Left ventricle myocardium inferior (tissue), 1 donor: Measurements from ENCODE around the gene HNRNPL. TPM values are rescaled to one million over a fixed set of nuclear protein-coding genes. Genes with fewer than 3 reads are reported as not detected.
A peak's percentile ranks its signal among the peaks of the same experiment; 100 is the strongest.

ENCODE experiments used
- DNase-seq: peaks from one replicate; pipeline ENCODE4 v3.0.0-alpha.2; 2020
- H3K27ac ChIP-seq: fragments of 200-600 bp; replicated peaks from 2 replicates; pipeline ENCODE4 v1.8.0; 2021
- H3K27me3 ChIP-seq: fragments of 200-600 bp; 2 replicates; pipeline ENCODE4 v1.8.0; 2021; ENCODE audit warnings: low read depth
- H3K36me3 ChIP-seq: fragments of 200-600 bp; 2 replicates; pipeline ENCODE4 v1.8.0; 2021
- H3K4me1 ChIP-seq: fragments of 200-600 bp; 2 replicates; pipeline ENCODE4 v1.8.0; 2021
- H3K4me3 ChIP-seq: fragments of 200-600 bp; 2 replicates; pipeline ENCODE4 v1.8.0; 2021; ENCODE audit warnings: mild to moderate bottlenecking, moderate library complexity
- H3K9me3 ChIP-seq: fragments of 200-600 bp; replicated peaks from 2 replicates; pipeline ENCODE4 v1.8.0; 2021
- CTCF ChIP-seq: fragments of 200-600 bp; IDR thresholded peaks from 2 replicates; pipeline ENCODE4 v1.8.0; 2021; ENCODE audit warnings: antibody characterized with exemption, mild to moderate bottlenecking, borderline replicate concordance
- intact Hi-C: fragments of 100-400 bp; cut with micrococcal nuclease; formaldehyde crosslinking; loops from one replicate; pipeline ENCODE4 v1.11.0; 2022
- long read RNA-seq: library from polyadenylated mRNA; unstranded; transcript quantifications from one replicate; pipeline ENCODE4 v2.0.0, GENCODE V29; 2021
- total RNA-seq: library from RNA; stranded (reverse); fragmentation: NEBNext Ultra II Directional; extraction: Animal tissue kit (Norgen Biotek cat#: 25700); gene quantifications from one replicate; pipeline ENCODE4 v1.2.1, GENCODE V29; 2021
- donor health status: DM: no; HTN: yes; CAD: no; lungs with severe emphysema.

The HNRNPL gene
- 140 TPM for total RNA-seq
- long read RNA-seq, transcript HNRNPL-201 (13 exons, 2,471 nt): major isoform, 64 of 124 reads
- long read RNA-seq, transcript HNRNPL-210 (13 exons, 1,633 nt): minor isoform, 6 of 124 reads
- long read RNA-seq, partial matches to known transcripts: 30 of 124 reads
- long read RNA-seq, other reads (novel, unspliced or antisense): 19 of 124 reads

GRCh38 chr19:38849860-38850435 lies at the start of gene HNRNPL:
Gene HNRNPL (minus strand): TSS chr19:38849986. CDS start chr19:38849966, 20 bp downstream.
- Histone ChIP-seq H3K36me3 (peaks cover 35% of the 10 kb centered on the region), H3K4me1 (peaks cover 67% of the 10 kb centered on the region), H3K27ac (peak within 1 kb of the TSS; percentile 100), H3K4me3 (peak within 1 kb of the TSS; percentile 99), H3K27me3 (no peaks in the 10 kb centered on the region), H3K9me3 (no peaks in the 10 kb centered on the region)
- DNase-seq: peak; percentile 99
- intact Hi-C loops: no loop called here
- TF ChIP-seq CTCF: peak; percentile 68

GRCh38 chr19:38898788-38899446 lies 49.1 kb upstream of the HNRNPL start:
- no peak for DNase-seq
- peaks cover 50% of the 10 kb centered on the region for H3K4me1 ChIP-seq
- peak overlapping the region; percentile 92 for H3K27ac ChIP-seq
- H3K27me3 ChIP-seq: no peaks in the 10 kb centered on the region
- intact Hi-C loops: no loop called here
- no peak for TF ChIP-seq CTCF
- no peaks in the 10 kb centered on the region for H3K36me3 ChIP-seq
- peak overlapping the region; percentile 94 for H3K4me3 ChIP-seq
- H3K9me3 ChIP-seq: no peaks in the 10 kb centered on the region

GRCh38 chr19:38894968-38895367 lies 45.2 kb upstream of the HNRNPL start:
- no peak overlapping the region for H3K27ac ChIP-seq
- no peak overlapping the region for H3K4me3 ChIP-seq
- no peaks in the 10 kb centered on the region for H3K27me3 ChIP-seq
- intact Hi-C loops: no loop called here
- no peaks in the 10 kb centered on the region for H3K9me3 ChIP-seq
- peaks cover 17% of the 10 kb centered on the region for H3K36me3 ChIP-seq
- no peak for TF ChIP-seq CTCF
- no peak for DNase-seq
- peaks cover 65% of the 10 kb centered on the region for H3K4me1 ChIP-seq

GRCh38 chr19:38893341-38893771 lies 43.6 kb upstream of the HNRNPL start:
- intact Hi-C loops: no loop called here
- H3K9me3 ChIP-seq: no peaks in the 10 kb centered on the region
- H3K27me3 ChIP-seq: no peaks in the 10 kb centered on the region
- H3K4me3 ChIP-seq: no peak overlapping the region
- DNase-seq: no peak
- H3K36me3 ChIP-seq: peaks cover 33% of the 10 kb centered on the region
- peak overlapping the region; percentile 36 for H3K27ac ChIP-seq
- H3K4me1 ChIP-seq: peaks cover 54% of the 10 kb centered on the region
- TF ChIP-seq CTCF: no peak

GRCh38 chr19:38892841-38893240 lies 43.1 kb upstream of the HNRNPL start:
- peaks cover 49% of the 10 kb centered on the region for H3K4me1 ChIP-seq

More at GRCh38 chr19:38892841-38893240, 43.1 kb upstream of the HNRNPL start:
- no peak for TF ChIP-seq CTCF
- intact Hi-C loops: no loop called here
- Histone ChIP-seq H3K9me3 (no peaks in the 10 kb centered on the region), H3K27ac (peak overlapping the region; percentile 36), H3K27me3 (no peaks in the 10 kb centered on the region), H3K36me3 (peaks cover 38% of the 10 kb centered on the region), H3K4me3 (no peak overlapping the region)
- no peak for DNase-seq
